Liver (tissue), 9 donors: ENCODE results near the gene TXNRD2. TPM values are rescaled to one million over a fixed set of nuclear protein-coding genes. Genes with fewer than 3 reads are reported as not detected.

Experiments used
- DNase-seq: peaks from one replicate; pipeline ENCODE4 v3.0.0-alpha.2; 2017; ENCODE audit warnings: low spot score
- H3K27ac ChIP-seq, 2 donors: one replicate each; pipeline ENCODE4 v1.7.0; 2013; ENCODE audit warnings: inconsistent platforms in 2 of 2, low read length in 2 of 2, control low read depth in 1 of 2, low read depth in 1 of 2, mild to moderate bottlenecking in 1 of 2
- H3K27me3 ChIP-seq, 4 donors: one replicate each; pipeline versions ENCODE4 v1.6.1 to v1.7.0; 2013; ENCODE audit warnings: low read length in 3 of 4, inconsistent platforms in 1 of 4, mild to moderate bottlenecking in 1 of 4, moderate library complexity in 1 of 4; ENCODE audit not compliant: control insufficient read depth in 4 of 4, insufficient read depth in 4 of 4
- H3K36me3 ChIP-seq, 4 donors: one replicate each; pipeline versions ENCODE4 v1.6.1 to v1.7.0; 2013; ENCODE audit warnings: low read length in 3 of 4, mild to moderate bottlenecking in 3 of 4, low read depth in 1 of 4, moderate library complexity in 1 of 4; ENCODE audit not compliant: control insufficient read depth in 4 of 4, insufficient read depth in 3 of 4
- H3K4me1 ChIP-seq, 4 donors: one replicate each; pipeline versions ENCODE4 v1.6.1 to v1.7.0; 2013; ENCODE audit warnings: low read length in 3 of 4, mild to moderate bottlenecking in 3 of 4, moderate library complexity in 1 of 4; ENCODE audit not compliant: control insufficient read depth in 4 of 4, insufficient read depth in 4 of 4
- H3K4me3 ChIP-seq, 3 donors: one replicate each; pipeline versions ENCODE4 v1.6.1 to v1.7.0; 2013; ENCODE audit warnings: low read length in 3 of 3, control low read depth in 1 of 3, low read depth in 1 of 3, mild to moderate bottlenecking in 1 of 3
- H3K9ac ChIP-seq, 2 donors: one replicate each; pipeline ENCODE4 v1.7.0; 2013; ENCODE audit warnings: low read length in 2 of 2, mild to moderate bottlenecking in 2 of 2, moderate library complexity in 2 of 2, control low read depth in 1 of 2, low read depth in 1 of 2
- H3K9me3 ChIP-seq, 4 donors: one replicate each; pipeline versions ENCODE4 v1.6.1 to v1.7.0; 2013; ENCODE audit warnings: low read length in 3 of 4; ENCODE audit not compliant: control insufficient read depth in 4 of 4
- ATF3 ChIP-seq: IDR thresholded peaks from 2 replicates; pipeline ENCODE4 v1.6.1; 2016; ENCODE audit warnings: antibody characterized with exemption
- CTCF ChIP-seq: fragments of 150-350 bp; IDR thresholded peaks from 2 replicates; pipeline ENCODE4 v1.5.1; 2017; ENCODE audit warnings: improper control_type of control experiment, low read depth, low read length; ENCODE audit not compliant: missing input control
- EGR1 ChIP-seq, 2 donors: IDR thresholded peaks; 2 replicates each; pipeline ENCODE4 v1.6.1; 2016 to 2018; ENCODE audit warnings: antibody characterized with exemption in 2 of 2, low read depth in 2 of 2
- FOXA1 ChIP-seq: IDR thresholded peaks from 2 replicates; pipeline ENCODE4 v1.6.1; 2016; ENCODE audit warnings: antibody characterized with exemption
- FOXA2 ChIP-seq: IDR thresholded peaks from 2 replicates; pipeline ENCODE4 v1.6.1; 2016; ENCODE audit warnings: antibody characterized with exemption
- GABPA ChIP-seq, 2 donors: IDR thresholded peaks in 1 of 2; conservative IDR thresholded peaks in 1 of 2; 2 replicates each; pipeline ENCODE4 v1.6.1; 2016; ENCODE audit warnings: antibody characterized with exemption in 2 of 2, mild to moderate bottlenecking in 1 of 2, moderate library complexity in 1 of 2
- HNF4A ChIP-seq, 2 donors: conservative IDR thresholded peaks; 2 replicates each; pipeline ENCODE4 v1.6.1; 2016; ENCODE audit warnings: antibody characterized with exemption in 2 of 2, mild to moderate bottlenecking in 2 of 2
- HNF4G ChIP-seq: IDR thresholded peaks from 2 replicates; pipeline ENCODE4 v1.6.1; 2016; ENCODE audit warnings: antibody characterized with exemption
- JUND ChIP-seq, 2 donors: IDR thresholded peaks; 2 replicates each; pipeline ENCODE4 v1.6.1; 2016; ENCODE audit warnings: antibody characterized with exemption in 2 of 2
- NR2F2 ChIP-seq: IDR thresholded peaks from 2 replicates; pipeline ENCODE4 v1.6.1; 2016; ENCODE audit warnings: antibody characterized with exemption
- RAD21 ChIP-seq, 2 donors: IDR thresholded peaks; 2 replicates each; pipeline ENCODE4 v1.6.1; 2016; ENCODE audit warnings: antibody characterized with exemption in 2 of 2, mild to moderate bottlenecking in 2 of 2
- RXRA ChIP-seq, 2 donors: IDR thresholded peaks; 2 replicates each; pipeline ENCODE4 v1.6.1; 2017 to 2018; ENCODE audit warnings: antibody characterized with exemption in 2 of 2, mild to moderate bottlenecking in 1 of 2
- SP1 ChIP-seq: IDR thresholded peaks from 2 replicates; pipeline ENCODE4 v1.6.1; 2018; ENCODE audit warnings: antibody characterized with exemption, mild to moderate bottlenecking
- TAF1 ChIP-seq: conservative IDR thresholded peaks from 2 replicates; pipeline ENCODE4 v1.6.1; 2016; ENCODE audit warnings: antibody characterized with exemption, mild to moderate bottlenecking
- YY1 ChIP-seq: IDR thresholded peaks from 2 replicates; pipeline ENCODE4 v1.6.1; 2016; ENCODE audit warnings: antibody characterized with exemption, mild to moderate bottlenecking
- WGBS: extraction: QIAGEN DNeasy Blood & Tissue Kit; methylation state at CpG from one replicate; pipeline ENCODE4 v1.1.7; 2013; 5-methylcytosine and 5-hydroxymethylcytosine counted together
- polyA plus RNA-seq, 2 donors: library from polyadenylated mRNA; stranded (reverse) in 1 of 2; unstranded in 1 of 2; fragments of 200-250 nt in 1 of 2; fragments of >200 nt in 1 of 2; fragmentation: Nextera tagmentation in 1 of 2; extraction: Ambion mirVana in 1 of 2; gene quantifications; one replicate each; pipeline versions ENCODE4 v1.2.1 to v1.2.3, GENCODE V29; 2013 to 2015
- total RNA-seq, 2 donors: library from RNA; depleted of rRNA; stranded (reverse); fragments of >200 nt; gene quantifications; one replicate each; pipeline ENCODE4 v1.2.3, GENCODE V29; 2014
- TF ChIP-seq, protein P1 (sequence below): IDR thresholded peaks from 2 replicates; pipeline ENCODE4 v1.6.1; 2016; ENCODE audit warnings: antibody characterized with exemption
- TF ChIP-seq, protein P2 (sequence below): IDR thresholded peaks from 2 replicates; pipeline ENCODE4 v1.6.1; 2016; ENCODE audit warnings: antibody characterized with exemption, mild to moderate bottlenecking
- TF ChIP-seq, protein P3 (sequence below): IDR thresholded peaks from 2 replicates; pipeline ENCODE4 v1.6.1; 2016; ENCODE audit warnings: antibody characterized with exemption
- donor health status: healthy.
- donor health status: healthy.
- donor health status: healthy.
- donor health status: healthy.
- donor health status: healthy.

TXNRD2 gene
- total and polyA plus RNA-seq, 4 donors = 22.2 to 41.3 (median 33.6) TPM

DNA sequence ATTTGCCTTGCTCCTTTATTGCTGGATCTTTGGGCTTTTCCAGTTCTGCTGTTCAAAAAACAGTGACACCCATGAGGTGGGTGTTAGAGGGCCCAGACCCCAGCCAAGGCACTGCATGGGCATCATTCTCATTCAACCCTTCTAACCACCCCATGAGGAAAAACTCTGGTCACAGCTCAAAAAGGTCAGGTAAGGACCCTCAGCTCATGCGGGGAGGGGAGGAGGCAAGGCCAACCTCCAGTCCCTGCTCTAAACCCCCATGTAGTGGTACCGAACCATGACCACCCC is 94.3 kb downstream of the TXNRD2 start:
- H3K4me3 ChIP-seq = no peak overlapping the region
- peaks cover 0 to 13% (median 2%) of the 10 kb centered on the region in 4 donors for H3K4me1 ChIP-seq
- H3K9ac ChIP-seq = no peak overlapping the region
- no peak for DNase-seq
- peaks cover 0 to 13% (median 9%) of the 10 kb centered on the region in 4 donors for H3K36me3 ChIP-seq
- no peak overlapping the region for H3K27ac ChIP-seq
- H3K9me3 ChIP-seq = no peaks in the 10 kb centered on the region
- H3K27me3 ChIP-seq = no peaks in the 10 kb centered on the region
- WGBS = 96% methylated on average over 2 of the region's 2 CpGs
- TF ChIP-seq ATF3 (no peak), GABPA (IDR thresholded peaks at IDR 0.05 in 1 of 2, conservative IDR thresholded peaks at IDR 0.05 in 1 of 2) (no peak), NR2F2 (no peak), SP1 (no peak), YY1 (no peak), RAD21 (IDR thresholded peaks at IDR 0.05) (no peak), EGR1 (IDR thresholded peaks at IDR 0.05; ENCODE audit: low read depth in 2 of 2) (no peak), FOXA1 (no peak), TAF1 (no peak)
- TF ChIP-seq, protein P1, sequence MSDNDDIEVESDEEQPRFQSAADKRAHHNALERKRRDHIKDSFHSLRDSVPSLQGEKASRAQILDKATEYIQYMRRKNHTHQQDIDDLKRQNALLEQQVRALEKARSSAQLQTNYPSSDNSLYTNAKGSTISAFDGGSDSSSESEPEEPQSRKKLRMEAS = no peak
- TF ChIP-seq, protein P2, sequence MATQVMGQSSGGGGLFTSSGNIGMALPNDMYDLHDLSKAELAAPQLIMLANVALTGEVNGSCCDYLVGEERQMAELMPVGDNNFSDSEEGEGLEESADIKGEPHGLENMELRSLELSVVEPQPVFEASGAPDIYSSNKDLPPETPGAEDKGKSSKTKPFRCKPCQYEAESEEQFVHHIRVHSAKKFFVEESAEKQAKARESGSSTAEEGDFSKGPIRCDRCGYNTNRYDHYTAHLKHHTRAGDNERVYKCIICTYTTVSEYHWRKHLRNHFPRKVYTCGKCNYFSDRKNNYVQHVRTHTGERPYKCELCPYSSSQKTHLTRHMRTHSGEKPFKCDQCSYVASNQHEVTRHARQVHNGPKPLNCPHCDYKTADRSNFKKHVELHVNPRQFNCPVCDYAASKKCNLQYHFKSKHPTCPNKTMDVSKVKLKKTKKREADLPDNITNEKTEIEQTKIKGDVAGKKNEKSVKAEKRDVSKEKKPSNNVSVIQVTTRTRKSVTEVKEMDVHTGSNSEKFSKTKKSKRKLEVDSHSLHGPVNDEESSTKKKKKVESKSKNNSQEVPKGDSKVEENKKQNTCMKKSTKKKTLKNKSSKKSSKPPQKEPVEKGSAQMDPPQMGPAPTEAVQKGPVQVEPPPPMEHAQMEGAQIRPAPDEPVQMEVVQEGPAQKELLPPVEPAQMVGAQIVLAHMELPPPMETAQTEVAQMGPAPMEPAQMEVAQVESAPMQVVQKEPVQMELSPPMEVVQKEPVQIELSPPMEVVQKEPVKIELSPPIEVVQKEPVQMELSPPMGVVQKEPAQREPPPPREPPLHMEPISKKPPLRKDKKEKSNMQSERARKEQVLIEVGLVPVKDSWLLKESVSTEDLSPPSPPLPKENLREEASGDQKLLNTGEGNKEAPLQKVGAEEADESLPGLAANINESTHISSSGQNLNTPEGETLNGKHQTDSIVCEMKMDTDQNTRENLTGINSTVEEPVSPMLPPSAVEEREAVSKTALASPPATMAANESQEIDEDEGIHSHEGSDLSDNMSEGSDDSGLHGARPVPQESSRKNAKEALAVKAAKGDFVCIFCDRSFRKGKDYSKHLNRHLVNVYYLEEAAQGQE = no peak

DNA sequence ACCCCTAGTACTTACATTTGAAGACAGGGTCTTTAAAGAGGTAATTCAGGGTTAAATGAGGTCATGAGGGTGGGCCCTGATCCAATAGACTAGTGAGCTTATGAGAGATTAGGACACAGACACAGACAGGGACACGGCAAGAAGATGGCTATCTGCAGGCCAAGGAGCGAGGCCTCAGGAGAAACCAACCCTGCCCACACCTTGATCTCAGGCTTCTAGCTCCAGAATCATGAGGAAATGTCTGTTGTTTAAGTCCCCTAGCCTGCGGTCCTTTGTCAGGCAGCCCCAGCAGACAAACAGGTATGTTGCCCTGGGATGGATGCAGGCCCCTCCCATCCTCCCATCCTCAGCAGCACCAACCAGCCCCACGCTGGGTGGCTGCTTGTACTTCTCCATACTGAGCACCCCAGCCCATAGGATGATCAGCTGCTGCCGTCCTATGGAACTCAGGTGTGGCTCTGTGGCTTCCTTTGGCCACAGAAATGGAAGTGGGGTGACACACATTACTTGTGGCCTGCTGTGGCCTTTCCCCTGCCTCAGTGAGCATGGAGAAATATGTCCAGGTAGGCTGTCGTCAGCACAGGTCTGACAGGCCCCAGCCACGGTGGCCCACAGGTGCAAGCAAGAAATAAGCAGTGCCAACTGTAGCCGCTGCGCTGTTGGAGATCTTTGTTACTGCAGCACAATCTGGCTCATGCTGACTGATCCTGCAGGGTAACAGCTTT is 94.8 kb downstream of the TXNRD2 start:
- no peak for DNase-seq
- Histone ChIP-seq H3K4me1 (peaks cover 0 to 13% (median 2%) of the 10 kb centered on the region in 4 donors), H3K4me3 (no peak overlapping the region), H3K27ac (no peak overlapping the region), H3K9me3 (no peaks in the 10 kb centered on the region), H3K9ac (no peak overlapping the region), H3K27me3 (no peaks in the 10 kb centered on the region), H3K36me3 (peaks cover 0 to 9% (median 5%) of the 10 kb centered on the region in 4 donors)
- TF ChIP-seq CTCF (no peak), GABPA (IDR thresholded peaks at IDR 0.05 in 1 of 2, conservative IDR thresholded peaks at IDR 0.05 in 1 of 2) (no peak), HNF4A (conservative IDR thresholded peaks at IDR 0.05) (no peak), EGR1 (IDR thresholded peaks at IDR 0.05; ENCODE audit: low read depth in 2 of 2) (no peak), HNF4G (no peak), RAD21 (IDR thresholded peaks at IDR 0.05) (no peak), RXRA (IDR thresholded peaks at IDR 0.05) (no peak), FOXA2 (no peak), JUND (IDR thresholded peaks at IDR 0.05) (no peak), NR2F2 (no peak)
- TF ChIP-seq, protein P3, sequence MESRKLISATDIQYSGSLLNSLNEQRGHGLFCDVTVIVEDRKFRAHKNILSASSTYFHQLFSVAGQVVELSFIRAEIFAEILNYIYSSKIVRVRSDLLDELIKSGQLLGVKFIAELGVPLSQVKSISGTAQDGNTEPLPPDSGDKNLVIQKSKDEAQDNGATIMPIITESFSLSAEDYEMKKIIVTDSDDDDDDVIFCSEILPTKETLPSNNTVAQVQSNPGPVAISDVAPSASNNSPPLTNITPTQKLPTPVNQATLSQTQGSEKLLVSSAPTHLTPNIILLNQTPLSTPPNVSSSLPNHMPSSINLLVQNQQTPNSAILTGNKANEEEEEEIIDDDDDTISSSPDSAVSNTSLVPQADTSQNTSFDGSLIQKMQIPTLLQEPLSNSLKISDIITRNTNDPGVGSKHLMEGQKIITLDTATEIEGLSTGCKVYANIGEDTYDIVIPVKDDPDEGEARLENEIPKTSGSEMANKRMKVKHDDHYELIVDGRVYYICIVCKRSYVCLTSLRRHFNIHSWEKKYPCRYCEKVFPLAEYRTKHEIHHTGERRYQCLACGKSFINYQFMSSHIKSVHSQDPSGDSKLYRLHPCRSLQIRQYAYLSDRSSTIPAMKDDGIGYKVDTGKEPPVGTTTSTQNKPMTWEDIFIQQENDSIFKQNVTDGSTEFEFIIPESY = no peak
- TF ChIP-seq, protein P1 = no peak
- TF ChIP-seq, protein P2 = no peak
- 97% methylated on average over 9 of the region's 9 CpGs for WGBS
